HG02571 (cell line): ENCODE data around the gene MRGPRD.
"Not testable (repeated sequence)": the region's sequence is repeated elsewhere in the genome, so short reads cannot be mapped to it uniquely, and the experiment has no call there.

Experiments used
- ATAC-seq: cut with Tn5 transposase; IDR thresholded peaks from one replicate; pipeline ENCODE4 v1.9.1; 2021; ENCODE audit warnings: mild to moderate bottlenecking, moderate library complexity; ENCODE audit not compliant: unreplicated experiment

MRGPRD gene

DNA sequence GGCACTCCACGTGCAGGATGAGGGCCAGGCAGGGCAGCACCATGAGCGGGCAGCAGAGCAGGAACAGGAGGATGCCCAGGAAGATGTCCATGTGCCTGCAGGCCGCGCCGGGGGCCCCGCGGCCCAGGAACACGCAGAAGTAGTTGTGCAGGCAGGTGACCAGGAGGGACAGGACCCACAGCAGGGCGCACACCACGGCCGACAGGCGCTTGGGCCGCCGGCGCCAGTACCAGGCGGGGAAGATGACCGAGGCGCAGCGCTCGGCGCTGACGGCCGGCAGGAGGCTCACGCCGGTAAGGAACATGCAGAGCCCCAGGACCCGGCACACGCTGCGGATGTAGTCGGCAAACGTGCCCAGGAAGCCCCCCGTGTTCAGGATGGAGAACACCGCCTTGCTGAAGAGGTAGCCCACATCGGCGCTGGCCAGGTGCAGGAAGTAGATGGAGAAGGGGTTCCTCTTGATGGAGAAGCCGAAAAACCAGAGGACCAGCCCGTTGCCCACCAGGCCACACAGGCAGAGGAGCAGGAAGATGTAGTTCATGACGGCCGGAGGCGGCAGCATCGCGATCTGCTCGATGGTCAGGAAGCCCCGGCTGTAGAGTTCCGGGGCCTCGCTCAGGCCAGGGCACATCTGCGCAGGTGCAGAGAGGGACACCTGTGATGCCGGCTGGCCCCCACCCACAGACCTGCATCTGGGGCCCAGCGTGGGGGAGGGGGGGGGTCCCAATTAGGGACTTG is 25.0 kb upstream of the MRGPRD start:
- ATAC-seq: no peak

DNA sequence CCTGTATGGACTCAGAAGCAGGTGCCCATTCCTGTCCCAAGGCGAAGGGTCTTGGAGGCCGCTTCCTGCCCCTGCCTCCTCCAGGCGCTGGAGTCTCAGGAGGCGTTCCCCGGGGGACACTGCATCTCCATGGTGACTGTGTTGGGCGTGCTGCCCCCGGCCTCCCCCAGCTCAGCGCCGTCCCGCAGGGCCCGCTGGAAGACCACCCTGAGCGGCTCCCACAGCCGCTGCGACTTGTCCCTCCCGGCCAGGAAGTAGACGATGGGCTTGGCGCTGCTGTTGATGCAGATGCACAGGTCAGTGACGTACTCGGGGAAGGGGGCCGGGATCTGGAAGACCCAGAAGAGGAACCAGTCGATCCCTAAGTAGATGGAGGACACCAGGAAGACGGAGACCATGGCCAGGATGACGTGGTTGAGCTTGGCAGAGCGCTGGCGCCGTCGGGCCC is 24.4 kb upstream of the MRGPRD start:
- no peak for ATAC-seq

DNA sequence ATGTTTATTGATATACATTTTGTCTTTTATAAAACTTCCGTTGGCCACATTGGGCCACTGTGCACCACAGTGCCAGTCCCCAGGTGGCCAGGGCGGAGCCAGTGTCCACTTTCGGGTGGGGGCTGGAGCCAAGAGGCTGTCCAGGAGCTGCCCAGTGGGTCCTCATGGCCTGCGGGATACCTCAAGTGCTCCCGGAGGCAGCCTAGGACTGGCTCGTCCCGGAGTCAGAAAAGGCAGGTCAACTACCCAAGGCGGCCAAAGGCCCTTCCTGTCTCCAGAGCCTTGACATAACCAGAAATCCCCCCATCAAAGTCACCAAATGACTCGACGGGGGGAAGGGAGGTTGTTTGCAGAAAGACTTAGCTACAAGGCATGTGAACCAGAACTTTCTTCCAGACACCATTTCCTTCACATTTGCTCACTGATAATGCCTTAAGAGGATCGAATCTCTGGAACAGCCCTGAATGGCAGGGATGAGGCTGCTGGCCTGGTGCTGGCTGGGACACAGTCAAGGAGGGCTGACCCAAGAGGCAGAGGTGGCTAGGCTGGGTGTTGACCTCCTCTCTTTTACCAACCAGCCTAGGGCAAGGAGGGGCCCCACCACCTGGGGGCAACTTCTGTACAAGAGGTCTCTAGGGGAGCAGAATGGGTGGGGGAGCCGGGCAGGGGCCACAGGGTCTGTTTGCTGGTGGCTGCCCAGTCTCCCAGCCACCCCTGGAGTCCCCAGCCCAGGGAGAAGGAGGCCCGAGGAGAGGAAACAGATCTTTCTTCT is 23.8 kb upstream of the MRGPRD start:
- no peak for ATAC-seq

DNA sequence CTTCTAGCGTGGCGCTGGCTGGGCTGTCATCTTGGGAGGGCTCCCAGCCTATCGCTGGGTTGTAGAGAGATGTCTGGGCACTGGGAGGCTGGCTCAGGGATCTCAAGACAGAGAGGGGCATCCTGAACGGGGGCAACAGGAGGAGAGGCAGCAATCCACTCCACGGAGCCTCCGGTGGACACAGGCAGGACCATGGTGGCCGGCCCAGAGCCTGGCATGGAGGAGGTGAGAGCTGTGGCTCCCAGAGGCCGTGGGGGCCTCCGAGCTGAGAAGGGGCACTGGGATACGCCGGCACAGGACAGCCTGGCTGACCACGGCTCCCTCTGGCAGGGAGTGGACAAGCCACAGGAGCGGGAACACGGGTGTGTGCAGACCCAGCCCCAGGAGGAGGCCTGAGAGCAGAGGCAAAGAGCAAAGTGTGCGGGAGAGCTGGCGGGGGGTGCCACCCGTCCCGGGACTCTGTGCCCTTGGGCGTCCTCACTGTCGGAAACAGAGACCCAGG is 23.1 kb upstream of the MRGPRD start:
- ATAC-seq: no peak

DNA sequence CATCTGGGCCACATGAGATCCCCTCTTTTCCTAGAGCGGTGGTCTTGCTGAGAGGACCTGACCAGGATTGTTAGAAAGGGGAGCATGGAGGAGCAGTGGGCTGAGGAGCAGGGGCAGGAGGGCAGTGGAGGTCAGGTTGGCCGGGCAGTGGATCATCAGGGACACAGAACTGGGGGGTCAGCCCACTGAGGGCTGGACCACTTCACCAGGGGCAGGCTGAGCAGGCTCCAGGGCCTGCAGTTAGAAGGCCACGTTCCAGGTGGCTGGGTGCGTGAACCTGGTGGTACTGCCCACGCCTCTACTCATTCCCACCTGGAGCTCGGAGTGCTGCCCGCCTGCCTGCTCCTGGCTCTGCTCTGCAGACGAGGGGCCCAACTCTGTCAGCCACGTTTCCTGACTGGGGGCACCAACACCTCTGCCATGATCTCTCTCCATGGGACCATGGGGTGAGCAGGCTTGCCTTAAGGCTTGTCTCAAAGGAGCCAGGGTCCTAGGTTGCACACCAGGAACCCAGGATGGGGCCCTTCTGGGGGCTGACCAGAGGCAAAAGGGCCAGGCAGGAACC is 22.6 kb upstream of the MRGPRD start:
- no peak for ATAC-seq

DNA sequence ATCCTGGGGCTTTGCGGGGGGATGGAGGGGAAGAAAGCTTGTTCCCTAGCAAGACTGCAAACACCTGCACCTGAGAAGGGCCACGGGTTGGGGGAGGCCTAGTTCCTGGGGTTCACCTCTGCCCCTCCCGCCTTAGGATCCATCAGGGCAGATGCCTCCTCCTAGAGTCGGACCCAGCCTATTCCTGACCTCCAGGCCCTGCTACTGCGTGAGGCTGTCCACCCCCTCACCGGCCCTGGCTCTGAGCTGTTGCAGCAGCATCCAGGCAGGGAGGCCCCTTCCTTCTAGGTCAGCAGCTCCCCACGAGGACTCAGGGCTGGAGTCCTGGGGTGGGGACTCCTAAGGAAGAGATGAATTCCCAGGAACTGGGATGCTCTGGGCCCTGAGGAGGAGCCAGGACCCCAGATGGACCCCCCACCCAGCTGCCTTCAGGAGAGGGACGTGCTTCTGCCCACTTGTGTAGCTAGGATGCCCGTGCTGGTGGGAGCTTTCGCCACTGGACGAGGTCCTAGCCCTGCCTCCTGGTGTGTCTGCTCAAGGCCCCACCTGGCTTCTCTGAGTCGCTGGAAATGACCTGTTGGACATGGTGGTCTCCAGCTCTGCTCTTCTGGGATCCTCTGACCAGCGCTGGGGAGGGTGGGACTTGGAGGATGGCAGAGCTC is 21.9 kb upstream of the MRGPRD start:
- ATAC-seq: no peak

DNA sequence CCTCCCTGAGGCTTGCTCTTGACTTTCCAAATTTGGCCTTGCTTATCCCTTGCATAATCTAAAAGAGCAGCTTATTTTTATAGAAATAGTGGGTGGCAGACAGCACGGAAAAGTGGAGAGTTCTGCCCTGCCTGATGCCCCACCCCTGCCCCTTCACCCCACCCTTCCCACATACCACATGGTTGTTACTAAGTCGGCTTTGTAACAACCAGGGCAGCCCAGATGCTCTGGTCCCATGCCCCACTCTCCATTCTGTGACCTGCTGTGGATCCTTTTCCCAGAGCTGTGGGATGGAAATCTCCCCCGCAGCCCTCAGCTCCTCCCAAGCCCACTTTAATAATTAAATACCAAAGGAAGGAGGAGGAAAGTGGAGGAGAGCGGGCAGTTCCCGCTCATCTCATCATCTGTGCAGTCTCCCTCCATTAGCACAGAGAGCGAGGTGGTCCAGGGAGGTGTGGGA is 21.4 kb upstream of the MRGPRD start:
- no peak for ATAC-seq

DNA sequence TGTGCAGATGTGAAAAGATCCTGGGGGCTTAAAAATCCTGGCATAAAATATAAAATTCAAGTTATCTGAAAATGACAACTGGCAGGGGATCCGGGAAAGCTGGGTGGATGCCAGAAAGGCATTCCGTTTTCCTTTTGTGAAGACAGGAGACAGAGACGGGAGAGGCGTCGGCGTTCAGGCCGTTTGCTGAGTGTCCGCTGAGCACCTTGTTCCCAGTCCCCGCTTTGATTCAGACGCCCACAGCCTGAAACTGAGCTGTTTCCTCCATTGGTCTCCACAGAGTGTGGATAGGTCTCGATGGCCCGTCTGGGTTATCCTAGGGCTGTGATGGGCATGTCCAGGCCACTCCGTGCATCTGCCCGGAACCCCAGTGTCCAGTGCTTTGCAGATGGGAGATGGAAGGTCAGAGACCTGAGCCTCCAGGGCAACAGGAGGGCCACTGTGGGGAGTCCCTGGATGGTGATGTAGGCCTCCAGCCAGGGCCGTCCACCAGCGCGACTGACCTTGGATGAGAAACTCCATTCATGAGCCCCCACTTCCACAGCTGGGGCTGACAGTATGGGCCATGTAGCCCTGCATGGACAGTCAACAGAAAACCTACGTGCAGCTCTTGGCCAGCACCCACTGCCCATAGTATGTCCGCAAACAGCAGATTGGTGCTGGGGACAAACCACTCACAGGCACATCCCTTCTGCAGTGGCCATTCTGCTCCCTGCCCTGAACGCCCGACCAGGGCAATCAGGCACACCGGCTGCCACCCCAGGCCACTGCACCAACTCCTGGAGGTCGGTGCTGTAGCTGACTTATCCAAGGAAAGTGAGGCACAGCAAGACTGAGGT is 20.7 kb upstream of the MRGPRD start:
- no peak for ATAC-seq

DNA sequence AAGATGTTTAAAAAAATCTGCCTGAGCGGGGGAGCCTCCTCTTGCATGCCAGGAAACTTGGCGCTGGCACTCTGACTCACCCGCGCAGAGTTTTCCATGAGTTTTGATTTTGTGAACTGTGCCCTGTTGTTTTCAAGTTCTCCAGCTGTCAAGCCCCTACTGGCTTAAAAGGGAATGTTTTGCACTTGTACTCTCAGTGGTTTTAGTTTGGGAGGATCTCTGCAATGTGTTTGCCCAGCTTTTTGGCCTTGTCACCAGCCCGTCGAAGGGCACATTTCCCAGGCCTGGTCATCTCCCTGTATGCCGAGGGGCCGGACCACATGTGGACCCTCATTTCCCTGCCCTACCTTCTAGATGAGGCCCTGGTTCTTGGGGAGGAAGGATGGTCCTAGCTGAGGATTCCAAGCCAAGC is 20.1 kb upstream of the MRGPRD start:
- no peak for ATAC-seq

DNA sequence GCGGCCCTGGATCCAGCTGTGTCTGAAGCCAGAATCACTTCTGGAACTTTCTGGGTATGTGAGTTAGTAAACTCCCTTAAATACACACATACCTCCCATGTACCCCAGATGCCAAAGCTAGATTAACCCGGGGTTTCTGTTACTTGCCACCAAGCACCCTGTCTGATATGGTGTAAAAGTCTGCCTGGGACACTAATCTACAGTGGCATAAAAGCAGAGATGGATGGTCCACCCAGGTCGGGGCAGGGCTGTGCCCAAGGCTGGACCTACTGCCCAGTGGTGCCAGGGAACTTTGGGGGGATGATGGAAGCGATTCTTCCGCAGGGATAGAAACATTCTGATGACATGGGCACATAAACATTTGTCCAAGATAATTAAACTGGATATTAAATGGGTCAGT is 19.6 kb upstream of the MRGPRD start:
- no peak for ATAC-seq

DNA sequence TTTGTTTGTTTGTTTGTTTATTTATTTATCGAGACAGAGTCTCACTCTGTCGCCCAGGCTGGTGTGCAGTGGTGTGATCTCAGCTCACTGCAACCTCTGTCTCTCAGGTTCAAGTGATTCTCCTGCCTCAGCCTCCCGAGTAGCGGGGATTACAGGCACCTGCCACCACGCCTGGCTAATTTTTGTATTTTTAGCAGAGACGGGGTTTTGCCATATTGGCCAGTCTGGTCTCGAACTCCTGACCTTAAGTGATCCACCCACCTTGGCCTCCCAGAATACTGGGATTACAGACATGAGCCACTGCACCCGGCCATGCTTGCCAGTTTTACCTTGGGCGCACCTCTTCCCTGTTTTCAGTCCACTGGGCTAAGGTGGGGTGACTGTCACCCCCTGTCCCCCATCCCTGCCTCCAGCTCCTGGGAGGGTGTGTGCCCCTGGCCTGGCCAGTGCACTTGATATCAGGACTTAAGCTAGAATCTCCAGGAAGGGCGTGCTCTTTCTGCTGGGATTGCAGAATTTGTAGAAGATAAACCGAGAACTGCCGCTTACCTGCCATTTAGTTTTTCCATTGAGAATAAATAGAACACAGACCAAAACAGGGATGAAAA is 19.1 kb upstream of the MRGPRD start:
- not testable (repeated sequence) for ATAC-seq

DNA sequence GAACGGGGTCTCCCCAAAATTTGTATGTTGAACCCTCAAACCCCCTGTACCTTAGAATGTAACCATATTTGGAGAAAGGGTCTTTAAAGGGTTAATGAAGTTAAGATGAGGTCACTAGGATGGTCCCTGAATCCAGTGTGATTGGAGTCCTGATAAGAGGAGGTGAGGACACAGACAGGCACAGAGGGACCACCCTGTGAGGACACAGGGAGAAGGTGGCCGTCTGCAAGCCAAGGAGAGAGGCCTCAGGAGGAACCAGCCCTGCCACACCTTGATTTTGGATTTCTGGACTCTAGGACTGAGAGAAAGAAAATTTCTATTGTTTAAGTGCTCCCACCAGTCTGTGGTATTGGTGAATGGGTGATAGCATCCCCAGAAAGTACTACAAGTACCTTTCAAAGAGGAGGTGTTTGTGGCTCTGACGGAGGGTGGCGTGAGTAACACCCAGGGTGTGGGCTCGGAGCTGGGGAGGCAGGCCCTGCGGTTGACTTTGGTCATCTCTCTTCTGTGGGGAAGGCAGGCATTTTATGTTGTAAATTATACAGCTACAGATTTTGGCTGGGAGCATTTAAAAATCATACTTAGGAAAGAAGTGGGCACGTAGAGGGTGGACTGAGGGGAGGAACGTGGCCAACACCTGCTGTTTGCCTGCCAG is 18.4 kb upstream of the MRGPRD start:
- no peak for ATAC-seq

DNA sequence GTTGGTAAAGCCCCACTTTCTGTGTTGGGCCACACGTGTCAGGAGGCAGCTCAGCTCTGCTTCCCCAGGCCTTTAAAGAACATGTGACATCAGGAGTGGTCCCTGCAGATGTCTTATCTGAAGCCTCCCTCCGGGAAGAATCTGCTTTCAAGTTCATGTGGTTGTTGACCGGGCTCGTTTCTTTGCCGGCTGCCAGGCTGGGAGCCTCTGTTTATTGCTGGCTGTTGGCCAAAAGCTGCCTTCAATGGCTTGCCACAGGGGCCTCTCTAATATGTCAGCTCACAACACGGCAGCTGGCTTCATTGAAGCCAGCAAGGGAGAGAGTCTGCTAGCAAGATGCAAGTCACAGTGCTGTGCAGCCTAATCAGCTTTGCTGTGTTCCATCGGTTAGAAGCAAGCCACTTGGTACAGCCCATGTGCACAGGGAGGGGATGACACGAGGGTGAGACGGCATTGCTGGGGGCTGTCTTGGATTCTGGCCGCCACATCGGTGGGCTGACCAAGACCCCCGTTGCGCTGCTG is 17.7 kb upstream of the MRGPRD start:
- no peak for ATAC-seq

DNA sequence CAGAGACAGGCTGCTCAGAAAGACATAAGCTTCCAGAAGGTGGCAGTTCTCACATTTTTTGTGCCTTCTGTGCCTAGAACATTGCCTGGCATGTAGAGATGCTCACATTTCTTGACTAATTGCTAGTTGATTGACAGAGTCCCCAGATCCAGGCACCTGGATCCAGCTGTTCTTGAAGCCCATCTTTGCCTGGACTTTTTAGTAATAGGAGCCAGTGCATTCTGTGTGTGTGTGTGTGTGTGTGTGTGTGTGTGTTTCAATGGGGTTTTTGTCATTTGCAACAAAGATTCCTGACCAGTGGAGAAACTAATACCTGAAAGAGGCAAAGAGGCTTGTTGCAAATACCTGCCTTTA is 17.2 kb upstream of the MRGPRD start:
- ATAC-seq: no peak

DNA sequence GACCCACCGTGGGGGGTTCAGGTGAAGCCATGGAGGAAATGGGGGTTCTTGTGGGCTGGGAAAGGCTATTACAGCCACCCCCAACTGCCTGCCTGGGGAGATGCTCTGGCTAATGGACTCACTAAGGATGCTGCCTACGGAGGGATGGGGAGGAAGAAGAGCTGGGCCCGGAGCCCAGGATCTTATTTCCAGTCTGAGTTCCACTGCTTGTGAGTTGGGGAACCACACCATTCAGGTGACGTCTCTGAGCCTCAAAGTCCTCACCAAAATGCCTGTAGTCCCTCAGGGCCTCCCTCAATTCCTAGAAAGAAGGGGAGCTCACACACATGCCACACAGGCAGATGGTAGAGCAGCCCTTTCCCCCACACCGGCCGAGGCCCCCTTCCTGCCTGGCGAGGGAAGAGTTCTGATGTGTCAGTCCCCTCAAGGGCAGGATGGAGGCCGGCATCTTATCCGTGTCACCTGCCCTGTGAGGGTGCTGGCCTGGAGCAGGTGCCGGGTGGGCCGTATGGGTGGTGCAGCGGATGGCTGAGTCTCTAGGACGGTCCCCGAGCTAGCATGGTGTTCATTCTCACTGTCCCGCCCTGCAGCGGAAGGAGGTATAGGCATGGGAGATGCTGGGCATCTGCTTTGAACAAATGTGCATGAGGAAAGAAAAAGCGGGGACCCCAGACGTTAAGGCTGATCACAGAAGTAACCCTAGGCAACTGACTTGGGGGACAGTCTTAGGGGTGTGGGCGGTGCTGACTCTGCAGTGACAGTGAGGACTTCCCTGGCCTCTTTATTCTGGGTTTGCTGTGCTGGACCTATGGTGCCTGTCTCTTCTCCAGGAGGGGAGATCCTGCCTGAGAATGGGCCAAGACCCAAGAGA is 16.6 kb upstream of the MRGPRD start:
- no peak for ATAC-seq

DNA sequence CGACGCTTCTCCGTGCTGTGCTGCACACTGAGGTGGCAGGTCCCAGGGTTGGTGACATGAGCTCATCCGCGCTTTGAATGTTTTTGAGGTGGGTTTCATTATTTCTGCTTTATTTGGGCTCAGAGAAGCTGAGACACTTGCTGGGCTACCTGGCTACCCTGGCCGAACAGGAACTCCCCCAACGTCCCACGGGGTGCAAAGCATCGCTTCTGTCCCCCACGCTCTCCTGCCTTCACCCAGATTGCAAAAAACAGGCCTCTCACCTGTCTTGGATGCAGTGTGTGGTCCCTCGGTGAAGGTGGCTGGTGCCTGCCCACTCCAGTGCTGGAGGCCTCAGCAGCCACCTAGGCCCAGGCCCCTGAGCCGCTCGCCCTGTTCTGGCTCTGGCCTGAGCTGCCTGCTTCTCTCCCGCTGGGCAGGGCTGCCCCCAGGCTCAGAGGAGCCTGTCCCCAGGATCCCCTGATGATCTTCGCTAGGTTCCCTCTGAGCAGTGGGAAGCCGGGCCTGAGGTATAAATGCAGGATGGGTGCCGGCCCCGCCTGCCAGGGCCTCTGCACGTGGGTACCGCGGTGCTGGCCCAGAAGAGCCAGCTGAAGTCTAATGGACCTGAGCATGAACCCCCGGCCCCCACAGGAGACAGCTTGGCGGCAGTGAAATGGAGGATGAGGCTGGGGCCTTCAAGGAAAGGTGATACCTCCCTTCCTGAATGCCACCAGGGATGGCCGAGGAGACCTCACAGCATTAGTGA is 15.8 kb upstream of the MRGPRD start:
- no peak for ATAC-seq

DNA sequence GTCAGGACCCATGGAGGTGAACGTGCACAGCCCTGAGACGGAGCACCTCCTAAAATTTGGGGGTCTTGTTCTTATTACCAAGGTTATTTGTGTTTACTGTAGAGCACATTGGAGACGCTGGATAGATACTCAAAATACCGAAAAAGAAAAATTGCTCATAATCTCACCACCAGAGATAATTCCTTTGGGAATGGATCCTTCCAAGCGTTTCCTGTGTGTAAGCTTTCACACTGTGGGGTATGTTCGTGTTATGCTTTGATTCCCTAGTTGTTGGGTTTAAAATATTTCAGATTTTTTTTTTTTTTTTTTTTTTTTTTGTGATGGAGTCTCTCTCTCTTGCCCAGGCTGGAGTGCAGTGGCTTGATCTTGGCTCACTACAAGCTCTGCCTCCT is 14.1 kb upstream of the MRGPRD start:
- ATAC-seq: no peak
